ENCODE measurements around the gene DCAF8.
A peak's percentile ranks its signal among the peaks of the same experiment; 100 is the strongest.

DCAF8 gene

GRCh38 chr1:160206421-160207117 lies 55.8 kb downstream of the DCAF8 start:
- Histone ChIP-seq H3K9ac (ENCODE audit: low read depth, low read length, poor library complexity, severe bottlenecking) (peak overlapping the region; percentile 90), H3F3A (ENCODE audit: low read depth) (no peaks in the 10 kb centered on the region), H2AFZ (ENCODE audit: low read length) (no peak overlapping the region), H3K9me3 (ENCODE audit: insufficient read depth, low read depth, low read length) (no peaks in the 10 kb centered on the region), H3K4me2 (ENCODE audit: low read depth, low read length, poor library complexity, severe bottlenecking) (peak overlapping the region; percentile 86), H3K9me2 (replicated peaks; ENCODE audit: low read depth, low read length) (no peaks in the 10 kb centered on the region), H3K27me3 (ENCODE audit: insufficient read depth, low read length, poor library complexity, severe bottlenecking) (no peaks in the 10 kb centered on the region), H3K36me3 (ENCODE audit: insufficient read depth, low read length) (no peaks in the 10 kb centered on the region; the same call in 1 of the 2 replicates), H3K4me3 (ENCODE audit: low read length, poor library complexity, severe bottlenecking) (peak overlapping the region; percentile 97), H3K79me2 (ENCODE audit: insufficient read depth, low read length) (peaks cover 14% of the 10 kb centered on the region), H4K20me1 (ENCODE audit: insufficient read depth, low read length, poor library complexity, severe bottlenecking) (peaks cover 5% of the 10 kb centered on the region), H3K4me1 (ENCODE audit: insufficient read depth, low read length, poor library complexity, severe bottlenecking) (peaks cover 32% of the 10 kb centered on the region)
- TF ChIP-seq EZH2phosphoT487 (IDR thresholded peaks at IDR 0.05; ENCODE audit: borderline replicate concordance): no peak
- TF ChIP-seq CTCF (conservative IDR thresholded peaks at IDR 0.05; ENCODE audit: low read length): no peak

- Histone ChIP-seq H3K79me2 (ENCODE audit: insufficient read depth, low read length) (peaks cover 14% of the 10 kb centered on the region), H2AFZ (ENCODE audit: low read length) (no peak overlapping the region), H3K9me2 (replicated peaks; ENCODE audit: low read depth, low read length) (no peaks in the 10 kb centered on the region), H3K4me2 (ENCODE audit: low read depth, low read length, poor library complexity, severe bottlenecking) (peak overlapping the region; percentile 86), H4K20me1 (ENCODE audit: insufficient read depth, low read length, poor library complexity, severe bottlenecking) (peaks cover 5% of the 10 kb centered on the region), H3K27me3 (ENCODE audit: insufficient read depth, low read length, poor library complexity, severe bottlenecking) (no peaks in the 10 kb centered on the region), H3K4me1 (ENCODE audit: insufficient read depth, low read length, poor library complexity, severe bottlenecking) (peaks cover 32% of the 10 kb centered on the region), H3K4me3 (ENCODE audit: low read length, poor library complexity, severe bottlenecking) (peak overlapping the region; percentile 97), H3F3A (ENCODE audit: low read depth) (no peaks in the 10 kb centered on the region), H3K9ac (ENCODE audit: low read depth, low read length, poor library complexity, severe bottlenecking) (peak overlapping the region; percentile 90), H3K9me3 (ENCODE audit: insufficient read depth, low read depth, low read length) (no peaks in the 10 kb centered on the region), H3K36me3 (ENCODE audit: insufficient read depth, low read length) (no peaks in the 10 kb centered on the region)
- TF ChIP-seq CTCF (conservative IDR thresholded peaks at IDR 0.05; ENCODE audit: low read length): no peak
- no peak for TF ChIP-seq EZH2phosphoT487 (IDR thresholded peaks at IDR 0.05; ENCODE audit: borderline replicate concordance)
Observed at GRCh38 chr1:160206036-160206389, 56.3 kb downstream of the DCAF8 start.

- no peaks in the 10 kb centered on the region for H3F3A ChIP-seq (ENCODE audit: low read depth)
- no peaks in the 10 kb centered on the region for H3K9me2 ChIP-seq (replicated peaks; ENCODE audit: low read depth, low read length)
- peak within 1 kb of the TSS; percentile 86 for H3K4me2 ChIP-seq (ENCODE audit: low read depth, low read length, poor library complexity, severe bottlenecking)
- no peaks in the 10 kb centered on the region for H3K27me3 ChIP-seq (ENCODE audit: insufficient read depth, low read length, poor library complexity, severe bottlenecking)
- H3K79me2 ChIP-seq (ENCODE audit: insufficient read depth, low read length): peaks cover 11% of the 10 kb centered on the region
- TF ChIP-seq EZH2phosphoT487 (IDR thresholded peaks at IDR 0.05; ENCODE audit: borderline replicate concordance) (no peak), CTCF (conservative IDR thresholded peaks at IDR 0.05; ENCODE audit: low read length) (no peak)
- H3K4me3 ChIP-seq (ENCODE audit: low read length, poor library complexity, severe bottlenecking): peak within 1 kb of the TSS; percentile 97
- no peaks in the 10 kb centered on the region for H3K36me3 ChIP-seq (ENCODE audit: insufficient read depth, low read length)
- H4K20me1 ChIP-seq (ENCODE audit: insufficient read depth, low read length, poor library complexity, severe bottlenecking): peaks cover 5% of the 10 kb centered on the region
- peak within 1 kb of the TSS; percentile 95 for H2AFZ ChIP-seq (ENCODE audit: low read length)
- peaks cover 31% of the 10 kb centered on the region for H3K4me1 ChIP-seq (ENCODE audit: insufficient read depth, low read length, poor library complexity, severe bottlenecking)
- peak within 1 kb of the TSS; percentile 90 for H3K9ac ChIP-seq (ENCODE audit: low read depth, low read length, poor library complexity, severe bottlenecking)
- no peaks in the 10 kb centered on the region for H3K9me3 ChIP-seq (ENCODE audit: insufficient read depth, low read depth, low read length)
Observed at GRCh38 chr1:160205242-160206035, 56.9 kb downstream of the DCAF8 start, which contains the start of gene PEA15. TSS of gene PEA15 (plus strand) at chr1:160205384. CDS start at chr1:160211545, 6,161 bp downstream.

Measured in Loucy (cell line).